Motor neuron (in vitro differentiated cells): ENCODE data around the gene DLG2. TPM values are rescaled to one million over a fixed set of nuclear protein-coding genes. Genes with fewer than 3 reads are reported as not detected.
A peak's percentile ranks its signal among the peaks of the same experiment; 100 is the strongest.

Source experiments
- ATAC-seq, 8 experiments: fragments of 200-7000 bp; cut with Tn5 transposase; replicated peaks in 6 of 8; 2 replicates each; pipeline ENCODE4 v1.8.0; 2021; ENCODE audit warnings: mild to moderate bottlenecking in 8 of 8, moderate library complexity in 8 of 8
- H3K27ac ChIP-seq, 2 donors: fragments of 250-450 bp; sonication (Bioruptor Pico); 2 replicates each; pipeline ENCODE4 v1.9.0; 2021; ENCODE audit warnings: antibody characterized with exemption in 2 of 2, mild to moderate bottlenecking in 2 of 2, moderate library complexity in 1 of 2
- H3K4me1 ChIP-seq, 2 donors: fragments of 250-450 bp; sonication (Bioruptor Pico); replicated peaks in 1 of 2; 2 replicates each; pipeline ENCODE4 v1.6.1; 2021; ENCODE audit warnings: antibody characterized with exemption in 2 of 2, mild to moderate bottlenecking in 2 of 2, moderate library complexity in 1 of 2
- H3K4me3 ChIP-seq, 5 donors: fragments of 250-450 bp; sonication (Bioruptor Pico); 2 replicates each; pipeline ENCODE4 v1.9.0; 2021; ENCODE audit warnings: antibody characterized with exemption in 5 of 5, mild to moderate bottlenecking in 5 of 5, moderate library complexity in 4 of 5
- WGBS, 10 experiments: fragments of 450-650 bp; shearing (Covaris generic); methylation state at CpG; one replicate each; pipeline ENCODE4 v1.0.0; 2022; 5-methylcytosine and 5-hydroxymethylcytosine counted together
- in situ Hi-C, 9 experiments: fragments of 400-800 bp; cut with MboI; loops; one replicate each; pipeline ENCODE4 v1.15.0; 2021; ENCODE audit warnings: low sequenced_read_pairs in 9 of 9, low pct_unique_long_range_greater_than_20kb in 2 of 9; ENCODE audit not compliant: unreplicated experiment in 9 of 9
- total RNA-seq, 8 experiments: library from RNA; unstranded; fragments of 300-600 nt; gene quantifications; 2 replicates each; pipeline versions ENCODE4 v1.2.3 to v1.2.4, GENCODE V29; 2022

The DLG2 gene
- total RNA-seq, 8 experiments from 2014 or later = 1.3 to 17.5 (median 6.5) TPM

GRCh38 chr11:83956119-83956697 is 1670.9 kb downstream of the DLG2 start:
- in situ Hi-C loops = no loop called here
- ATAC-seq = no peak
- Histone ChIP-seq H3K4me3 (no peak overlapping the region), H3K4me1 (peaks cover 0 to 6% of the 10 kb centered on the region in 2 donors), H3K27ac (no peak overlapping the region)
- 73 to 100% (median 83%) methylated on average over 1 to 6 of the region's 10 CpGs; no CpG with 5 or more reads in 2 of the 10 experiments for WGBS, 10 experiments

DNA sequence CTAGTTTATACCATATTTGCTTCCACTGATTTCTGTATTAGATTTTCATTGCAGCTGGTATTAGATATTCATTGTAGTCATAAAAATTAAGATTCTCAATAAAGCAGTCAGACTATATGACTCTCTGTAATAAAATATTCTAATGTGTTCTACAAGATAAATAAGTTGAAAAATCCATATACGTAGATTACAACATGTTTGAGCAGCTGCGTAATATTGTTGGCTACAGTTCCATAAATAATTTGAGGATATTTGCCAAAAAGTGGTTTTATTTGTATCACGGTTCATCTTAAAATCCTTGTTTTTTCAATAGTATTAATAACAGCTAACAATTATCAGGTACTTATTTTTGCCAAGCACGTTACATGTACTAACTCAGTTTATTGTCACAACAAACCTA is 1672.4 kb downstream of the DLG2 start:
- Histone ChIP-seq H3K4me1 (peaks cover 0 to 7% of the 10 kb centered on the region in 2 donors), H3K4me3 (no peak overlapping the region), H3K27ac (no peak overlapping the region)
- no peak for ATAC-seq
- WGBS, 10 experiments = 34 to 100% (median 90%) methylated on average over 3 to 4 of the region's 4 CpGs
- in situ Hi-C loops = no loop called here

DNA sequence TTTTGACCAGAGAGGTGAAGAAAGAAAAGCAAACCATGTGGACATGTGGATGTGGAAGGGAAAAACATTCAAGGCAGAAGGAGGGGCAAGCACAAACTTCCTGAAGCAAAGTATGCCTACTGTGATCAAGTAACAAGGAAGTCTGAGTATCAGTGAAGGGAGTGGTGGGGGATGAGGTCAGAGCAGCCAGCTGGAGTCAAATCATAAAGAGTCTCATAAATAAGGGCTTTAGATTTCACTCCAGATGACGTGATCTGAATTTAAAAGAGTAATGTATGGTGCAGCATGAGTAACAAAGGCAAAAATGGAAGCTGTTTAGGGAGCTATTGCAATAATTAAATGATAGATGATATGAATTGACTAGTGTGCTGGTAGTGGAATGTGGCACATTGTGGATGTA is 1675.6 kb downstream of the DLG2 start:
- Histone ChIP-seq H3K4me3 (no peak overlapping the region), H3K27ac (no peak overlapping the region), H3K4me1 (peaks cover 0 to 7% of the 10 kb centered on the region in 2 donors)
- 0 to 60% (median 0%) methylated on average over 1 of the region's 1 CpG; no CpG with 5 or more reads in 3 of the 10 experiments for WGBS, 10 experiments
- in situ Hi-C loops = no loop called here
- peak; percentile 41 to 99 (median 82) for ATAC-seq

DNA sequence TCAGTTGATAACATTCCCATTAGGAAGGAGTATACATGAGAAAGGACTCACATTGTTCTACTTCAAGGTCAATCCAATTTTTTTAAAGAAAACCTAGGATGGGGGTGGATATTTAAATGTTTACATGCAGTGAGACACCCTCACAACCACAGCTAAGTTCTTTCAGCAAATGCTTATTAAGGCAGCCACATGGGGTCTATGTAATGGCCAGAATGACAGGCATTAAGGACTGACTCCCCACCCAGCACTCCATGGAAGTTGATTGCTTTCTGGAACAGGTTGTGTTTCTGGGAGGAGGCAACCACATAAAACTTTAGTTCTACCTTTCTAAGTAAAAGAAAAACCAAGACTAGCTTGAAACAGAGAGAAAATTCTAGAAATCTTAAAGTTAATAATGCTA is 1678.9 kb downstream of the DLG2 start:
- Histone ChIP-seq H3K4me1 (peaks cover 0 to 7% of the 10 kb centered on the region in 2 donors), H3K27ac (no peak overlapping the region), H3K4me3 (no peak overlapping the region)
- in situ Hi-C loops = no loop called here
- ATAC-seq = no peak

DNA sequence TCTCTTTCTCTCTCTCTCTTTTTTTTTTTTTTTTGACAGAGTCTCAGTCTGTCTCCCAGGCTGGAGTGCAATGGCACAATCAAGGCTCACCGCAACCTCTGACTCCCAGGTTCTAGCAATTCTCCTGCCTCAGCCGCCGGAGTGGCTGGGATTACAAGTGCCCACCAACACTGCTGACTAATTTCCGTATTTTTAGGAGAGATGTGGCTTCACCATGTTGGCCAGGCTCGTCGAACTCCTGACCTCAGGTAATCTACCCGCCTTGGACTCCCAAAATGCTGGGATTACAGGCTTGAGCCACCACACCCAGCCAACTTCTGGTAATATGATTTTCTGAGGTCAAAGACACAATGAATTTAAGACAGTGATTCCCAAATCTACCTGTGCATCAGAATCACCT is 1681.2 kb downstream of the DLG2 start:
- H3K27ac ChIP-seq = no peak overlapping the region
- no peak overlapping the region for H3K4me3 ChIP-seq
- in situ Hi-C loops = no loop called here
- ATAC-seq = no peak
- no peaks in the 10 kb centered on the region for H3K4me1 ChIP-seq
- 62 to 100% (median 87%) methylated on average over 1 to 7 of the region's 7 CpGs; no CpG with 5 or more reads in 4 of the 10 experiments for WGBS, 10 experiments

DNA sequence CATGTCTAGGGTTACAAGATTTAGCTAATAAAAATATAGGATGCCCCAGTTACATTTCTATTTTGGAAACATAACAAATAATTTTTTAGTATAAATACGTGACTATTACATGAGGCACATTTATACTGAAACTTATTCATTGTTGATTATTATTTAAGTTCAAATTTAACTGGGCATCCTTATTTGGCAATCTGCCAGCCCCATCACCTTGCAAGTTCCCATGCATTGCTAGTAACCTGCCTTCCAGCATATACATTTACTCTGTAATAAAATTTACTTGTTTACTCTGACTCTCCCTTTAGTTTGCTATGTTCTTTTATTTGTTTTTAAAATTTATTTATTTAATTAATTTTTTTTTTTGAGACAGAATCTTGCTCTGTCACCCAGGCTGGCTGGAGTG is 1686.1 kb downstream of the DLG2 start:
- in situ Hi-C loops = no loop called here
- Histone ChIP-seq H3K27ac (no peak overlapping the region), H3K4me3 (no peak overlapping the region), H3K4me1 (no peaks in the 10 kb centered on the region)
- WGBS, 10 experiments = 63 to 100% (median 89%) methylated on average over 1 of the region's 1 CpG; no CpG with 5 or more reads in 3 of the 10 experiments
- ATAC-seq = no peak

DNA sequence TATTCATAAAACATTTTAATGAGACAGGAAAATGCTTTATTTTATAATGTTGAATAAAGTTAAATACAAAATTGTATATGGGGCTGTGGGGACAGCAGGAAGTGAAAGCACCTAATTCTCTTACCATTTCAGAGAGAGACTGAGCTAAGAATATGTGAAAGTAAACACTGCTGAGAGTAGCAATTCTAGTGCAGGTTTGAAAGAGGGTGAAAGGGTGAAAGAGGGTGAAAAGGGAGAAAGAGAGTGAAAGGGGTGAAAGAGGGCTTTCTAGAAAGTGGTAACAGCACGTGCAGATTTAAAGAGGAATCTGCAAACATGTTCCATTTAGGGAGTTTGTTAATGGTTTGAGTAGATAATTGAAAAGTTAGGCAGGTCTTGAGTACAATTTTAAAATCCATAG is 1689.0 kb downstream of the DLG2 start:
- ATAC-seq = no peak
- no peak overlapping the region for H3K4me3 ChIP-seq
- in situ Hi-C loops = no loop called here
- no peaks in the 10 kb centered on the region for H3K4me1 ChIP-seq
- H3K27ac ChIP-seq = no peak overlapping the region
- 0 to 80% (median 33%) methylated on average over 1 of the region's 1 CpG; no CpG with 5 or more reads in 1 of the 10 experiments for WGBS, 10 experiments

GRCh38 chr11:83933008-83933407 is 1694.1 kb downstream of the DLG2 start:
- no peak for ATAC-seq
- H3K4me3 ChIP-seq = no peak overlapping the region
- 43 to 100% (median 82%) methylated on average over 1 to 3 of the region's 3 CpGs; no CpG with 5 or more reads in 2 of the 10 experiments for WGBS, 10 experiments
- in situ Hi-C loops = no loop called here
- H3K4me1 ChIP-seq = no peaks in the 10 kb centered on the region
- no peak overlapping the region for H3K27ac ChIP-seq

DNA sequence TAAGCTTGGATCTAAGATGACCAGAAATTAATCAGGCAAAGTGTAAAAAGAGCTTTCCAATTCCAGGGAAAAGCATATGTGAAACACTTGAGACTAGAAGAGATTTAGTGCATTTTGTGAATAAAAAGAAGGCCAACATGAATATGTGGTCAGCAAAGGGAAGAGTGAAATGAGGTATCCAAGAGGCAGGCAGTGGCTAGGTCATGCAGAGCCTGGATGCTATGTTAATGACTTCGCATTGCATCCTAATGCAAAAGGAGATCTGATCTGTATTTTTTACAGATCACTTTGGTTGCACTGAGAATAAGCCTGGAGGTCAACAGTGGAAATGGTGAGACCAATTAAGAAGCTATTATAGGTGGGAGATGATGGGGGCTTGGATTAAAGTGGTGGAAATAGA is 1699.7 kb downstream of the DLG2 start:
- 29 to 100% (median 85%) methylated on average over 1 of the region's 1 CpG; no CpG with 5 or more reads in 2 of the 10 experiments for WGBS, 10 experiments
- Histone ChIP-seq H3K4me1 (peaks cover 2 to 18% of the 10 kb centered on the region in 2 donors), H3K27ac (no peak overlapping the region), H3K4me3 (no peak overlapping the region)
- peak in 4 of 8 experiments; percentile 20 to 80 (median 60) for ATAC-seq
- in situ Hi-C loops = no loop called here

GRCh38 chr11:83924795-83925542 is 1702.2 kb downstream of the DLG2 start:
- in situ Hi-C loops = no loop called here
- Histone ChIP-seq H3K27ac (no peak overlapping the region), H3K4me1 (peaks cover 2 to 20% of the 10 kb centered on the region in 2 donors), H3K4me3 (no peak overlapping the region)
- 49 to 100% (median 88%) methylated on average over 1 to 6 of the region's 6 CpGs; no CpG with 5 or more reads in 1 of the 10 experiments for WGBS, 10 experiments
- peak in 4 of 8 experiments; percentile 26 to 73 (median 47) for ATAC-seq

- 20 to 86% (median 75%) methylated on average over 1 of the region's 1 CpG; no CpG with 5 or more reads in 3 of the 10 experiments for WGBS, 10 experiments
- ATAC-seq = no peak
- H3K27ac ChIP-seq = no peak overlapping the region
- in situ Hi-C loops = no loop called here
- H3K4me1 ChIP-seq = peaks cover 2 to 20% of the 10 kb centered on the region in 2 donors
- H3K4me3 ChIP-seq = no peak overlapping the region
These were observed 1703.2 kb downstream of the DLG2 start for GRCh38 chr11:83923961-83924360.

DNA sequence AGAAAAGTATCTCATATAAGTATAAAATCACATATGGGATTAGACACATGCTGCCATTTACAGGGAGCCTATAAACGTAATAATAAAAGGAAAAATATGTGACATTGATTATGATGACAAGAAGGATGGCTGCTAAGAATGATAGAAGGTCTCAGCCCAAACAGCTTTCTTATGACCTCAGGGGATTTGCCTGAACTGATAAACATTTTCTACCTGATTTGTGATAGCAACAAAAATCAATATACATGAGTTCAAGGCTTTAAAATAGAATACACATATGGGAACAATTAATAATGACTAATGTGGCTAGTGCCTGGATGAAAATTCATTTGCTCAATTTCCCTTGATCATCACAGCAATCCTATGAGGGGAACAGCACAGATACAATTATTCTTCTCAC is 1704.2 kb downstream of the DLG2 start:
- peak in 2 of 8 experiments; percentile 19 to 69 for ATAC-seq
- in situ Hi-C loops = no loop called here
- no peak overlapping the region for H3K4me3 ChIP-seq
- H3K4me1 ChIP-seq = peaks cover 2 to 20% of the 10 kb centered on the region in 2 donors
- H3K27ac ChIP-seq = no peak overlapping the region
- 0 to 100% (median 71%) methylated on average over 1 of the region's 1 CpG; no CpG with 5 or more reads in 3 of the 10 experiments for WGBS, 10 experiments

- H3K4me3 ChIP-seq = no peak overlapping the region
- in situ Hi-C loops = no loop called here
These were observed 1704.8 kb downstream of the DLG2 start for GRCh38 chr11:83922318-83922717.

More at GRCh38 chr11:83922318-83922717, 1704.8 kb downstream of the DLG2 start:
- 13 to 80% (median 57%) methylated on average over 1 to 4 of the region's 4 CpGs; no CpG with 5 or more reads in 1 of the 10 experiments for WGBS, 10 experiments
- Histone ChIP-seq H3K4me1 (peaks cover 2 to 20% of the 10 kb centered on the region in 2 donors), H3K27ac (no peak overlapping the region)
- peak in 1 of 8 experiments; percentile 7 for ATAC-seq
